GM21825 (cell line): ENCODE measurements around the gene CPT1B.
"Not testable (repeated sequence)": the region's sequence is repeated elsewhere in the genome, so short reads cannot be mapped to it uniquely, and the experiment has no call there.

Source experiments
- ATAC-seq: cut with Tn5 transposase; IDR thresholded peaks from one replicate; pipeline ENCODE4 v1.9.1; 2021; ENCODE audit warnings: mild to moderate bottlenecking, moderate library complexity; ENCODE audit not compliant: unreplicated experiment

CPT1B gene

DNA sequence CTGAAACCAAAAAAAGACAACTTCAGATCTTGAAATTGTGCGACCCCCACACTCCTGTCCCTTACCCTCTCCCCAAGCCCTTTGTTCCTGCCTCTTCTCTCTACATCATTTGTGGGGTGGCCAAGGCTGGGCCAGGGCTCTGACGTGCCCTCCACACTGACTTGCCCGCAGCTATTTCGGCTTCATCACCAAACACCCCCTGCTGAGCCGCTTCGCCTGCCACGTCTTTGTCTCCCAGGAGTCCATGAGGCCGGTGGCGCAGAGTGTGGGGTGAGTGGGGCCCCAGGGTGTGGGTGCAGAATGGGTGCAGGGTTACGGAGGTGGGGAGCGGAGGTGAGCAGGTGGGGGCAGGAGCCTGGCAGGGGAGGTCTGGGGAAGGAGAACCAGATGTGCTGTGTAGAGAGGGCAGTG lies 31.8 kb upstream of the CPT1B start:
- no peak for ATAC-seq

DNA sequence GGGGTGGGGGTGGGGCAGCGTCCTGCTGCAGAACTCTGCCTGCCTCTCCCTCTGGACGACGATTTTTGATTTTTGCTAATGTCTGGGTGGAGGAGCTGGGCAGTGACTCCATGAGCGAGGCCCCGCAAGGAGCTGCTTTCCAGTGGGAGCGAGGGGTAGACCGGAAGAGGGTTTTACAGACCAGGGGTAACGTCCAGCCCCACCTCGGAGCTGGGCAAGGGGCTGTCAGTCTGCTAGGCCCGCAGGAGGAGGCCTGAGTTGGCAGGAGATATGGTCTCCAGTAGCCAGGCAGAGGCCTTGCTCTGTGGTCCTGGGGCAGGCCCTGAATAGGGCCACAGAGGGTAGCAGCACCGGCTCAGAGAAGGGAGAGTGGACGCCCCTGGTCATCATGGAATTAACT lies 31.4 kb upstream of the CPT1B start:
- no peak for ATAC-seq

DNA sequence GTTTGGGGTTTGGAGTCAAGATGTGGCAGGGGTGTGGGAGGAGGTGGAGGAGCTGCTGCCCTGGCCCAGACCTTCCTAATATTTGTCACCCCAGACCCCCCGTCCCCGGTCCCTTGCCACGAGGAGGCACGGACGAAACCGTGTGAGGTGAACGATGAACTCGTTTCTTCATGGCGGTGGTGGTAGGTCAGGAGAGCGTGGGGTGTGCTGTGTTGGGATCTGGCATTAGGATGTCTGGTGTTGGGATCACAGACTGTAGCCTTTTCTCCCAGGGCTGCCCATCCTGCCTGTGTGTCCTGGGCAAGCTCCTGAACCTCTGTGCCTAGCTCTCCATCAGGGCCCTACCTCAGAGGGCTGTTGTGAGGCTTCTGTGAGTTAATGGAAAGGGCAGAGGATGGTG lies 30.8 kb upstream of the CPT1B start:
- no peak for ATAC-seq

DNA sequence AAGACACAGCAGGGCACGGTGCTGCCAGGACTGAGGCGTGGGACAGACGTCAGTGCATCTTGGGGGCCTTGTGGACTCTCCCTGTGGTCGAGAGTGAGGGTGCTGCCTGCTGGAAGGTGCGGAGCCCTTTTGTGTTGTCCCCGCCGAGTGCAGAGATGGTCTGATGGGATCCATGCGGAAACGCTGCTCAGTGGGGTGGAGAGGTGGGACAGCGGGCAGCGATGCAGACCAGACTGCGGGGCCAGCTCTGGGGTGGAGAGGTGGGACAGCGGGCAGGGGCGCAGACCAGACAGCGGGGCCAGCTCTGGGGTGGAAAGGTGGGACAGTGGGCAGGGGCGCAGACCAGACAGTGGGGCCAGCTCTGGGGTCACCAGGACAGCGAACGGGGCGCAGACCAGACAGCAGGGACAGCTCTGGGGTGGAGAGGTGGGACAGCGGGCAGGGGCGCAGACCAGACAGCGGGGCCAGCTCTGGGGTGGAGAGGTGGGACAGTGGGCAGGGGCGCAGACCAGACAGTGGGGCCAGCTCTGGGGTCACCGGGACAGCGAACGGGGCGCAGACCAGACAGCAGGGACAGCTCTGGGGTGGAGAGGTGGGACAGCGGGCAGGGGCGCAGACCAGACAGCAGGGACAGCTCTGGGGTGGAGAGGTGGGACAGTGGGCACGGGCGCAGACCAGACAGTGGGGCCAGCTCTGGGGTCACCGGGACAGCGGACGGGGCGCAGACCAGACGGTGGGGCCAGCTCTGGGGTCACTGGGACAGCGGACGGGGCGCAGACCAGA lies 30.0 kb upstream of the CPT1B start:
- not testable (repeated sequence) for ATAC-seq

DNA sequence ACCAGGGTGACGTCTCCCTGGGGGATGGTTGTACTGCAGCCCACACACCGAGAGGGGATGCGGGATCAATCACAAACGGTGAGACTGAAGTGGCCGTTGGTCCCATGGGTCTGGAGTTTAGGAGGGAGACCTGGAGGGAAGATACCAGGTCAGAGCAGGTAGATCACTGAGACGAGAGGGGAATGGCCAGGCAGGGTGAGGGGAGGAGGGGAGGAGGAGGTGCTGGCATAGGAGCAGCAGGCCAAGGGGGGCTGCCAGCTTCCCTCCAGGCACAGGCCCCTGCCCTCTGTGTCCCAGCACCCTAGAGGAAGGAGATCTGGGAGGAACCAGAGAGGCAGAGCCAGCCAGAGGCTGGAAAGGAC lies 29.4 kb upstream of the CPT1B start:
- no peak for ATAC-seq

DNA sequence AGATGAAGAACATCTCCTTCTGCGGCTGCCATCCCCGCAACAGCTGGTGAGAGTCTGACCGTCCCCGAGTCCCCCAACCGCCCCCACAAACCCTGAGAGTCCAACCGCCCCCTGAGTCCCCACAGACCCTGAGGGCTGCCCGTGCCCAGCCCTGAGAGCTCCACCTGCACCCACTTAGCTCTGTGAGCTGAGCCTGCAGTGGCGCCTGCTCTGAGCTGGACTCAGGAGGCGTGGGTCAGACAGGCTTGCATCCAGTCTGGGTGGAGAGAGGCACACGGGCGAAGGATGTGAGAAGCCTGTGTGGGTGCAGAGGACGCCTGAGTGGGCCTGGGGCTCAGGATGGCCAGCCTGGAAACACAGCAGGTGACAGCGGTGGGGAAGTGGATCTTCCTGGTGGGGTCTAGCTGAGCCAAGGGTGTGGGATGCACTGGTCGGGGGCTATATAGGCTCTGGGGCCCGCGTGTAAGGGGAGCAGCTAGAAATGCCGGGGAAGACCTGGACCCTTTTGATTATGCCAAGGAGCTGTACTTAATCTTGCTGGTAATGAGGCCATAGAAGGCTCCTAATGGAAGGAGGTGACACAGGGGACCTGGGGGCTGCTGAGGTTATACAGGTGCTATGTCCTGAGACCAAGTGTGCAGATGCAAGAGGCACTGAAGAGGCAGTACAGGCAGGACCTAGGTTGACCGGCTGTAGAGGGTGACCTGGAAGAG lies 28.9 kb upstream of the CPT1B start:
- no peak for ATAC-seq

DNA sequence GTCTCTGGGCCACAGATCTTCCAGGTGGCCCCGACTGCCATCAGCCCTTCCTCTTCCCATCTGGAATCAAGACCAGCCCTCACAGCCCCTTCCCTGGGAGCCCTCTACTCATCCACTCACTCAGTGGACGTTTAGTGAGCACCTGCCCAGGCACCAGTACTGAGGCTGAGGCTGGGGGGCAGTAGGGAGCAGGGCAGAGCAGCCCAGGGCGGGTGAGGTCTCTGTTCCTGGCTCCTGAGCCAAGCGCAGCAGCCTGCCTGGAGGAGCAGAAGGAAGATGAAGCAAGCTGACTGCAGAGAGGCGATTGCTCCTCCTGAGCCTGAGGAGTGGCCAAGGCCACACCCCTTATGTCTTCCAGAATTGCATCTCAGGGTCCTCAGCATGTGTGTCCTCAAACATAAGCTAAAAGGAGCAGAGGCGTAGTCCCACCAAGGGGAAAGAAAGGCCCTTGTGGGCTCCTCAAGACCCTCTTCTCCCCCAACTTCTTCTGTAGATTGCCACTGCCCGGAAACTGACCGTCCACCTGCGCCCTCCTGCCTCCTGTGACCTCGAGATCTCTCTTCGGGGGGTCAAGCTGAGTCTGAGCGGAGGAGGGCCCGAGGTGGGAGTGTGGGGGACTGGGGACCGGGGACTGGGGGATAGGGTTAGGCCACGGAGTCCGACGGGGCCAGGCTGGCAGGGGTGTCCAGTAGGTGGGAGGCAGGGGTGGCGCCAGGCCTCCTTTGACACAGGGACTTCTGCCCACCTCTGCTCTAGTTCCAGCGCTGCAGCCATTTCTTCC lies 28.1 kb upstream of the CPT1B start:
- ATAC-seq: no peak

DNA sequence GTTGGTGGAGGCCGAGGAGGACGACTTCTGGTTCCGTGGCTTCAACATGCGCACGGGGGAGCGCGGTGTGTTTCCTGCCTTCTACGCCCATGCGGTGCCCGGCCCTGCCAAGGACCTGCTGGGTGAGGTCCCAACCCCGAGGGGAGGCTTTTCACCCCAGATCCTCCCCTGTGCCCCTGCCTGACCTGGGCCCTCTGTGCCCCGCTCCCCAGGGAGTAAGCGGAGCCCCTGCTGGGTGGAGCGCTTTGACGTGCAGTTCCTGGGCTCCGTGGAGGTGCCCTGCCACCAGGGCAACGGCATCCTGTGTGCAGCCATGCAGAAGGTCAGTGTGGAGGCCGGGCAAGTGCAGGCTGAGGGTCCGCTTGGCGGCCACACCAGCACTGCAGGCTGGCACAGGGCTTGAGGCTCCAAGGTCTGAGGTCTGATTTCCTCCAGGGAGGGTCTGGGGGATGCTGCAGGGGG lies 27.4 kb upstream of the CPT1B start:
- no peak for ATAC-seq

DNA sequence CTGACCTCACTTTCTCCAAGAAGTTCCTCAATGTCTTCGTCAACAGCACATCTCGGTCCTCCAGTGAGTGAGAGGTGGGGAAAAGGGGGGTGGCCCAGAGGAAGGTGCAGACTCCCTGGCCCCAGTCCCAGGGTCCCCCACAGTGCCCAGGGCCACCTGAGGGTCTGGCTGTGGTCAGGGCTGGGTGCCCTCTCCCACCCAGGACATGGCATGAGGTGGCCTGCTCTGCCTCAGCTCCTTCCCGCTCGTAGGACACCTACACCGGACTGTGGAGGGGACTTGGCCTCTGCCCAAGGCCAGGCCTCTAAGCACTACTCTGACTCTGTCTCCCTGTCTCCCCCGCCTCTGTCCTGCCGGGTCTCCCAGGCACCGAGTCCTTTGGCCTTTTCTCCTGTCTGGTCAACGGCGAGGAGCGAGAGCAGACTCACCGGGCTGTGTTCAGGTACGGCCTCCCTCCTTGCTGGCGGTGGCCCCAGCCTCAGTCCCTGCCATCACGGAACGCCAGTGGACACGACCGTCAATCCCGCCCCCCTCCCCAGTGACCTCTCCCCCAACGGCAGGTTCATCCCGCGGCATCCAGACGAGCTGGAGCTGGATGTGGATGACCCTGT lies 26.9 kb upstream of the CPT1B start:
- ATAC-seq: no peak

DNA sequence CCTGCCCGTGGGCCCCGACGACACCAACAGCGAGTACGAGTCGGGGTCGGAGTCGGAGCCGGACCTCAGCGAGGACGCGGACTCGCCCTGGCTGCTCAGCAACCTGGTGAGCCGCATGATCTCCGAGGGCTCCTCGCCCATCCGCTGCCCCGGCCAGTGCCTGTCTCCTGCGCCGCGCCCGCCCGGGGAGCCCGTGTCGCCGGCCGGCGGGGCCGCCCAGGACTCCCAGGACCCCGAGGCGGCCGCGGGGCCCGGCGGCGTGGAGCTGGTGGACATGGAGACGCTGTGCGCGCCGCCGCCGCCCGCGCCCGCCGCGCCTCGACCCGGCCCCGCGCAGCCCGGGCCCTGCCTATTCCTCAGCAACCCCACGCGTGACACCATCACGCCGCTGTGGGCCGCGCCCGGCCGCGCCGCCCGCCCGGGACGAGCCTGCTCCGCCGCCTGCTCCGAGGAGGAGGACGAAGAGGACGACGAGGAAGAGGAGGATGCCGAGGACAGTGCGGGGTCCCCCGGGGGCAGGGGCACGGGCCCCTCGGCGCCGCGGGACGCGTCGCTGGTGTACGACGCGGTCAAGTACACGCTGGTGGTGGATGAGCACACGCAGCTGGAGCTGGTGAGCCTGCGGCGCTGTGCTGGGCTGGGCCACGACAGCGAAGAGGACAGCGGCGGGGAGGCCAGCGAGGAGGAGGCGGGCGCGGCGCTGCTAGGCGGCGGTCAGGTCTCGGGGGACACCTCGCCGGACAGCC lies 26.2 kb upstream of the CPT1B start:
- ATAC-seq: no peak

DNA sequence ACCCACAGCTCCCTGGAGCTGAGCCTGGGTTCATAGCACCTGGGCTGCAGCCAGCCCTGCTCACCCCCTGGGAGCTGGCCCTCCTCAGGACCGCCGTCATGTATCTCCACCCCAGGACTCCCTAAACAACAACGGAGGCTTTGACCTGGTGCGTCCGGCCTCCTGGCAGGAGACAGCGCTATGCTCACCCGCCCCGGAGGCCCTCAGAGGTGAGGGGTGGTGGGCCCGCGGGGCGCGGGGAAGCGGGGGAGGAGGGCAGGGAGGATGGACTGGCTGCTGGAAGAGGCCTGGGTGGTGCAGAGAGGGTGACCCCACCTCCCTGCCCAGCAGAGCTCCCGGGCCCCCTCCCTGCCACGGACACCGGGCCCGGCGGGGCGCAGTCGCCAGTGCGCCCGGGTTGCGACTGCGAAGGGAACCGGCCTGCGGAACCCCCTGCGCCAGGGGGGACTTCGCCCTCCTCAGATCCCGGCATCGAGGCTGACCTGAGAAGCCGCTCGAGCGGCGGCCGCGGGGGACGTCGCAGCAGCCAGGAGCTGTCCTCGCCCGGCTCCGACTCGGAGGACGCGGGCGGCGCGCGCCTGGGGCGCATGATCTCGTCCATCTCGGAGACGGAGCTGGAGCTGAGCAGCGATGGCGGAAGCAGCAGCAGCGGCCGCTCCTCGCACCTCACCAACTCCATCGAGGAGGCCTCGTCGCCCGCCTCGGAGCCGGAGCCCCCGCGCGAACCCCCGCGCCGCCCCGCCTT lies 25.5 kb upstream of the CPT1B start:
- ATAC-seq: no peak

DNA sequence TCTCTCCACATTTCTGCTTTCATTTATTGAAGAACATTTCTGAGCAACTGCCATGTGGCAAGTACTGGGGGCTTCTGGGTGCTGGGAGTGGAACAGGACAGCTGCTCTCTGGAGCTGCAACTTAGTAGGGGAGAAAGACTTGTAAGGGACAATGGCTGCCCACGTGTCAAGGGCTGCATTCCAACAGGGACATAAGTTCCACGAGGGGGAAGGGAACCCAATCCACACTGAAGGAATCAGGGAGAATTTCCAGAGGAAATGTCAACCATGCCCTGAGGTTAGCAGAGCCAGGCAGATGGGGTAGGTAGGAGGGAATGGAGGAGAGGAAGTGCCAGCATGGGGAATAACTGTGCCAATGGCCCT lies 24.1 kb upstream of the CPT1B start:
- ATAC-seq: no peak

DNA sequence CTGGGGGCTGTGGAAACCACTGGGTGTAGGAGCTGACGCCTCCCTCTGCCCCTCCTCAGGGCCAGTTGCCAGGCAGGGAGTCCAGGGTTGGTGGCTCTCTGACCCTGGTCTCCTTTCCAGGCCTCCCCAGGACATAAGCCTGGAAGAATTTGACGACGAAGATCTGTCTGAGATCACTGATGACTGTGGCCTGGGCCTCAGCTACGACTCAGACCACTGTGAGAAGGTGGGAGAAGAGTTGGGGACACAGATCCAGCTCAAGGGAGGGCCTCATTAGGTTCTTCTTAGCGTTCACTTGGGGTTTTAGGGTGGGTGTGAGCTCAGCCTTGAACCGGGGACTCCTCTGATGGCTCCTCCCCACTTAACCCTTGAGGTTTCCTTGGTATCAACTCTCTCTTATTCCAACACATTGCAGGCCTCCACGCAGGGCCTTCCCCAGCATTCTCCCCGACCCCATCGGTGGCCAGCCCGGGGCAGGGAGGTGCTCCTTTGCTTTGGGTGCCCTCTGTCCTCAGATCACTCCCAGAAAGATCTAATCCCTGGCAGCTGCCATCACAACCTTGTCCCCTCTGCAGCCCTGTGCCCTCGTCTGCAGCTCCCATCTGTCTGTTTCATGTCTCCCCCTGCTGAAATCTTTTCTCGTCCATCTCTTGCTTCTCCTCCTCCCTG lies 23.6 kb upstream of the CPT1B start:
- no peak for ATAC-seq

DNA sequence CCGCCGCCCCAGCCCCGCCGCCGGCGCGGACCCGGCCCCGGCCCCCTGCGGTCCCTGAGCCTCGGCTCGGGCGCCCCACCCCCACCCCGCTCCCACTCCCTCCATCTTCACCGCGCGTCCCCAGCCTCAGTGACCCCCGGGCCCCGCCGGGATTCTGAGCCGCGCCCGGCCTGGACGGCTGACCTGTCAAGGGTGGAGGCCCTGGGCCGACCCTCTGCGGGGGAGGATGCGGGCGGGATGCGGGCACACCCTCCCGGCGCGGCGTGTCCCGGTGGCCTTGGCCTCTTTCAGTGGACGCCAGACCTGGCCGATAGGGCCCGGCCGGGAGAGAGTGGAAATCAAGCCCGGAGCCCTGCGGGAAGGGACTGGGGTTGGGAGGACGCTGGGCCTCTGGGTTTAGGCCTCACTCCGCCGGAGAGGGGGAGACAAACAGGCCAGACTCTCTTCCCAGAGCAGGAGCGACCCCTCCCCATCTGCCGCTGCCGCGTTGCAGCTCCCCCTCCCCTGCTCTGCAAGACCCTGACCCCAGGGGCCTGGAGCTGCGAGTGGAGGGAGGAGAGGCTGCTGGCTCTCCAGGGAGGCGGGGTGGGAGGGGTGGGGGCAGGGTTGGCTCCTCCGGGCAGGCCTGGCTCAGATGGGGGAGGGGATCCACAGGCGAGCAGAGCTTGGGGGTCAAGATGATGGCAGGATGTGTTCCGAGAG lies 22.9 kb upstream of the CPT1B start:
- no peak for ATAC-seq

DNA sequence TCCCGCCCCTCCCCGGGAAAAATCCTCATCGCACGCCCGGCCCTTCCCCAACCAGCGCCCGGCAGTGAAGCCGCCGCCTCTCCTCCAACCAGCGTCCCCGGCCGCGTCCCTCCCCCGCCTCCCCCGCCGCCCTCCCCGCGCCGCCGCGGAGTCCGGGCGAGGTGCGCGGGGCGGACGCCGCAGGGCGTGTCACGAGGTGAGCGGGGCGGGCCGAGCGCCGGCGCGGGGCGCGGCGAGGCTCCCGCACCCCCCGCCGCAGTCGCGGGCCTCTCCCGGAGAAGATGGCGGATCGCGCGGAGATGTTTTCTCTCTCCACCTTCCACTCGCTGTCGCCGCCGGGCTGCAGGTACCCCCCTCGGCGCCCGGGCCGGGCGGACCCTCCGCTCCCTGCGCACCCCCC lies 22.3 kb upstream of the CPT1B start, which contains the start of gene MAPK8IP2:
Gene MAPK8IP2, plus strand, starts transcription at position 256 of the 400 bp plus-strand sequence. Its CDS starts 26 bp downstream, at position 282.
- no peak for ATAC-seq

DNA sequence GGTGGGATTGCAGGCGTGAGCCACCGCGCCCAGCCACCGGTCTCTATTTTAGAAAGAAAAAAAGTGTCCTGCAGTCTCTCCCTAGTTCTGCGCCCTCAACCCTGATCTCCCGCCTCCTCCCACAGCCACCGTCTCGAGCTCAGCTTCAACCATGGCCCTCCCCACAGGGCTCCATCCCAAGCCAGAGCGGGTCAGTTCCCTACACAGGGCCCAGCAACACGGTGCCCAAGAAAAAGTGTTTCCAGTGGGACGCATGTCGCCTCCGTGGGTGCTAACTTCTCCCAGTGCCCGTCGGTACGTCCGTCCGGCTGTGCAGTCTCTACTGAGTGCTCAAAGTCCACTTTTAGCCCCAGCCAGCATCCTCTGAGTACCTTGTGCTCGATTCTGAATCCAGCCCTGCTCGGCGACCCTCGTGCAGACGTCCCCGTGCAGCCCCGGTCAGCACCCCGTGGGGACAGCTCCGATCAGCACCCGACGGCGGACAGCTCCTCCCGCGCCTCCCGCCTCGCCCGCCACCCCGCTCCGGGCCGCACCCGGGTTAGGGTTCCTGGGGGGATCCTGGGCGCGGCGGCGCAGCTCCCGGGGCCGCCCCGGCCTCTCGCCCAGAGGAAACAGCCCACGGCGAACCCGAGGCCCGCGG lies 21.7 kb upstream of the CPT1B start:
- ATAC-seq: no peak

DNA sequence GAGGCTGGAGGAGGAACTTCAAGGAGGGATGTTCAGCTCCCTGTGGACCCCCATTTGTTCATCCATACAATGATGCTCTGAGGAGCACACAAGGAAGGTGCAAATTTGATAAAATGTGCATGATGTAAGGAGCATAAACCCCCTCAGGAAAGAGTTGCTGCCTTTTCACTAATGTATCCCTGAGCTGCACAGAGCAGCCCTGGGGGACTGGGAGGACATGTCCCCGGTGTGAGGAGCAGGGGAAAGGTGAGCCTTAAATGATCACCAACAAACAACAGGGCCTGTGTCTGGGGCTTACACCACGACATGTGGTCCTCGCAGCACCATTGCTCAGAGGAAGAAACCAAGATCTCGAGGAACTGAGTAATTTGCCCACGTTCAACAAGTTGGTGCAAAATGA lies 18.9 kb upstream of the CPT1B start:
- no peak for ATAC-seq

DNA sequence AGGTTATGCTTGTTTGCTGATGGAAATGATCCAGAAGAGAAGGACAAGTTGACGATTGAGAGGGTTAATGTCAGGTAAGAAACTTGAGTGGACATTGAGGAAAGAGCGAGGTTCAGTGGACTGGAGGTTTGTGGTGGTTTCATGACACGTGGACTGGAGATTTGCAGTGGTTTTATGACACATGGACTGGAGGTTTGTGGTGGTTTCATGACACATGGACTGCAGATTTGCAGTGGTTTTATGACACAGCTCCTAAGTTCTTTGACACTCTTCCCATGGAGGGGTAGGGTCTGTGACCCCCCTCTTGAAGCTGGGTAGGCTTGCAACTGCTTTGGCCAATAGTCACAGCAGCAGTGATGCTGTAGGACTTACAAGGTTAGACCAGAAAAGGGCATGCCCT lies 17.0 kb upstream of the CPT1B start:
- no peak for ATAC-seq
